ENCODE measurements around the gene MACROD1. TPM values are rescaled to one million over a fixed set of nuclear protein-coding genes. Genes with fewer than 3 reads are reported as not detected.

Gene MACROD1
- total RNA-seq, 5 donors from 2014 or later (not counting 1 experiment from before 2014, with no cell fraction given), result 6.0 to 14.8 (median 10.4) TPM

GRCh38 chr11:64134963-64135362 is 30.9 kb downstream of the MACROD1 start:
- Histone ChIP-seq H3K4me3 (ENCODE audit: control insufficient read depth in 1 of 2, extremely low read depth in 1 of 2, low read length in 1 of 2) (no peak overlapping the region), H3K9me3 (no peaks in the 10 kb centered on the region), H3K27me3 (replicated peaks in 1 of 2; ENCODE audit: control insufficient read depth in 2 of 2, extremely low read depth in 1 of 2, insufficient read depth in 2 of 2, low read length in 1 of 2) (no peaks in the 10 kb centered on the region), H3K36me3 (ENCODE audit: control insufficient read depth in 2 of 2, extremely low read depth in 1 of 2, insufficient read depth in 1 of 2, low read length in 1 of 2) (no peaks in the 10 kb centered on the region), H3K27ac (ENCODE audit: low read length) (no peak overlapping the region), H3K4me1 (ENCODE audit: control insufficient read depth in 1 of 2, extremely low read depth in 1 of 2, insufficient read depth in 2 of 2, low read length in 2 of 2) (peaks cover 0 to 2% of the 10 kb centered on the region in 2 experiments)
- ChIA-PET CTCF (no interaction called here), POLR2A (no interaction called here)
- DNase-seq (no peak), ATAC-seq (replicated peaks in 1 of 4) (no peak)
- Mint-ChIP-seq H3K36me3 (no peaks in the 10 kb centered on the region), H3K4me1 (no peaks in the 10 kb centered on the region), H3K27me3 (no peaks in the 10 kb centered on the region), H3K4me3 (no peak overlapping the region), H3K9me3 (no peaks in the 10 kb centered on the region), H3K27ac (no peak overlapping the region)
- 90% methylated on average over 8 of the region's 8 CpGs for WGBS (ENCODE audit: insufficient coverage)

- no peak overlapping the region for H3K27ac Mint-ChIP-seq
- no peaks in the 10 kb centered on the region for H3K9me3 ChIP-seq
- H3K4me3 ChIP-seq (ENCODE audit: control insufficient read depth in 1 of 2, extremely low read depth in 1 of 2, low read length in 1 of 2), result no peak overlapping the region
- ATAC-seq (replicated peaks in 1 of 4) (no peak), DNase-seq (no peak)
- ChIA-PET POLR2A (no interaction called here), CTCF (interaction anchor here in 1 of 2 donors (0.6 kb wide), 1 partner anchor 416 kb away, joined by 4 read pairs; no protein-coding TSS in a partner anchor)
- H3K27me3 Mint-ChIP-seq, result no peaks in the 10 kb centered on the region
- H3K36me3 Mint-ChIP-seq, result no peaks in the 10 kb centered on the region
- peaks cover 0 to 2% of the 10 kb centered on the region in 2 experiments for H3K4me1 ChIP-seq (ENCODE audit: control insufficient read depth in 1 of 2, extremely low read depth in 1 of 2, insufficient read depth in 2 of 2, low read length in 2 of 2)
- WGBS (ENCODE audit: insufficient coverage), result 93% methylated on average over 17 of the region's 17 CpGs
- no peak overlapping the region for H3K4me3 Mint-ChIP-seq
- no peaks in the 10 kb centered on the region for H3K36me3 ChIP-seq (ENCODE audit: control insufficient read depth in 2 of 2, extremely low read depth in 1 of 2, insufficient read depth in 1 of 2, low read length in 1 of 2)
- H3K9me3 Mint-ChIP-seq, result no peaks in the 10 kb centered on the region
- no peaks in the 10 kb centered on the region for H3K27me3 ChIP-seq (replicated peaks in 1 of 2; ENCODE audit: control insufficient read depth in 2 of 2, extremely low read depth in 1 of 2, insufficient read depth in 2 of 2, low read length in 1 of 2)
- H3K27ac ChIP-seq (ENCODE audit: low read length), result no peak overlapping the region
- H3K4me1 Mint-ChIP-seq, result no peaks in the 10 kb centered on the region
Measured at GRCh38 chr11:64132982-64133705, 32.8 kb downstream of the MACROD1 start.

- Mint-ChIP-seq H3K9me3 (no peaks in the 10 kb centered on the region), H3K27ac (no peak overlapping the region), H3K36me3 (no peaks in the 10 kb centered on the region), H3K27me3 (no peaks in the 10 kb centered on the region), H3K4me1 (no peaks in the 10 kb centered on the region), H3K4me3 (no peak overlapping the region)
- H3K9me3 ChIP-seq, result no peaks in the 10 kb centered on the region
- H3K4me1 ChIP-seq (ENCODE audit: control insufficient read depth in 1 of 2, extremely low read depth in 1 of 2, insufficient read depth in 2 of 2, low read length in 2 of 2), result peaks cover 0 to 2% of the 10 kb centered on the region in 2 experiments
- DNase-seq (no peak), ATAC-seq (replicated peaks in 1 of 4) (no peak)
- H3K4me3 ChIP-seq (ENCODE audit: control insufficient read depth in 1 of 2, extremely low read depth in 1 of 2, low read length in 1 of 2), result no peak overlapping the region
- H3K27ac ChIP-seq (ENCODE audit: low read length), result no peak overlapping the region
- 86% methylated on average over 6 of the region's 13 CpGs for WGBS (ENCODE audit: insufficient coverage)
- no peaks in the 10 kb centered on the region for H3K27me3 ChIP-seq (replicated peaks in 1 of 2; ENCODE audit: control insufficient read depth in 2 of 2, extremely low read depth in 1 of 2, insufficient read depth in 2 of 2, low read length in 1 of 2)
- no peaks in the 10 kb centered on the region for H3K36me3 ChIP-seq (ENCODE audit: control insufficient read depth in 2 of 2, extremely low read depth in 1 of 2, insufficient read depth in 1 of 2, low read length in 1 of 2)
- CTCF ChIA-PET, result no interaction called here
- POLR2A ChIA-PET, result no interaction called here
Measured at GRCh38 chr11:64132191-64132771, 33.6 kb downstream of the MACROD1 start.

GRCh38 chr11:64131683-64132190 is 34.2 kb downstream of the MACROD1 start:
- WGBS (ENCODE audit: insufficient coverage), result 56% methylated on average over 4 of the region's 9 CpGs
- Mint-ChIP-seq H3K4me1 (peaks cover 0 to 2% (median 0%) of the 10 kb centered on the region in 3 donors), H3K27me3 (no peaks in the 10 kb centered on the region), H3K27ac (no peak overlapping the region), H3K4me3 (no peak overlapping the region), H3K36me3 (no peaks in the 10 kb centered on the region), H3K9me3 (no peaks in the 10 kb centered on the region)
- no peaks in the 10 kb centered on the region for H3K27me3 ChIP-seq (replicated peaks in 1 of 2; ENCODE audit: control insufficient read depth in 2 of 2, extremely low read depth in 1 of 2, insufficient read depth in 2 of 2, low read length in 1 of 2)
- H3K9me3 ChIP-seq, result no peaks in the 10 kb centered on the region
- DNase-seq, result no peak
- no peak overlapping the region for H3K27ac ChIP-seq (ENCODE audit: low read length)
- peaks cover 0 to 2% of the 10 kb centered on the region in 2 experiments for H3K4me1 ChIP-seq (ENCODE audit: control insufficient read depth in 1 of 2, extremely low read depth in 1 of 2, insufficient read depth in 2 of 2, low read length in 2 of 2)
- ATAC-seq (replicated peaks in 1 of 4), result no peak
- ChIA-PET CTCF (no interaction called here), POLR2A (no interaction called here)
- no peaks in the 10 kb centered on the region for H3K36me3 ChIP-seq (ENCODE audit: control insufficient read depth in 2 of 2, extremely low read depth in 1 of 2, insufficient read depth in 1 of 2, low read length in 1 of 2)
- no peak overlapping the region for H3K4me3 ChIP-seq (ENCODE audit: control insufficient read depth in 1 of 2, extremely low read depth in 1 of 2, low read length in 1 of 2)

GRCh38 chr11:64130618-64131017 is 35.3 kb downstream of the MACROD1 start:
- Histone ChIP-seq H3K36me3 (ENCODE audit: control insufficient read depth in 2 of 2, extremely low read depth in 1 of 2, insufficient read depth in 1 of 2, low read length in 1 of 2) (no peaks in the 10 kb centered on the region), H3K4me3 (ENCODE audit: control insufficient read depth in 1 of 2, extremely low read depth in 1 of 2, low read length in 1 of 2) (no peak overlapping the region), H3K4me1 (ENCODE audit: control insufficient read depth in 1 of 2, extremely low read depth in 1 of 2, insufficient read depth in 2 of 2, low read length in 2 of 2) (peaks cover 3 to 5% of the 10 kb centered on the region in 2 experiments), H3K27me3 (replicated peaks in 1 of 2; ENCODE audit: control insufficient read depth in 2 of 2, extremely low read depth in 1 of 2, insufficient read depth in 2 of 2, low read length in 1 of 2) (no peaks in the 10 kb centered on the region), H3K27ac (ENCODE audit: low read length) (no peak overlapping the region), H3K9me3 (no peaks in the 10 kb centered on the region)
- no peak for ATAC-seq (replicated peaks in 1 of 4)
- CTCF ChIA-PET, result no interaction called here
- 89% methylated on average over 4 of the region's 13 CpGs for WGBS (ENCODE audit: insufficient coverage)
- POLR2A ChIA-PET, result no interaction called here
- no peak overlapping the region for H3K27ac Mint-ChIP-seq
- H3K9me3 Mint-ChIP-seq, result no peaks in the 10 kb centered on the region
- no peaks in the 10 kb centered on the region for H3K27me3 Mint-ChIP-seq
- no peak for DNase-seq
- H3K36me3 Mint-ChIP-seq, result no peaks in the 10 kb centered on the region
- H3K4me1 Mint-ChIP-seq, result peaks cover 2 to 8% (median 5%) of the 10 kb centered on the region in 3 donors
- H3K4me3 Mint-ChIP-seq, result no peak overlapping the region

- no CpG with 5 or more reads among the region's 8 CpGs for WGBS (ENCODE audit: insufficient coverage)
- ChIA-PET POLR2A (no interaction called here), CTCF (no interaction called here)
- peaks cover 5 to 7% of the 10 kb centered on the region in 2 experiments for H3K4me1 ChIP-seq (ENCODE audit: control insufficient read depth in 1 of 2, extremely low read depth in 1 of 2, insufficient read depth in 2 of 2, low read length in 2 of 2)
- H3K9me3 ChIP-seq, result no peaks in the 10 kb centered on the region
- DNase-seq, result no peak
- H3K9me3 Mint-ChIP-seq, result no peaks in the 10 kb centered on the region
- H3K27me3 ChIP-seq (replicated peaks in 1 of 2; ENCODE audit: control insufficient read depth in 2 of 2, extremely low read depth in 1 of 2, insufficient read depth in 2 of 2, low read length in 1 of 2), result no peaks in the 10 kb centered on the region
- no peaks in the 10 kb centered on the region for H3K36me3 ChIP-seq (ENCODE audit: control insufficient read depth in 2 of 2, extremely low read depth in 1 of 2, insufficient read depth in 1 of 2, low read length in 1 of 2)
- no peak overlapping the region for H3K4me3 Mint-ChIP-seq
- H3K27ac ChIP-seq (ENCODE audit: low read length), result no peak overlapping the region
- no peaks in the 10 kb centered on the region for H3K36me3 Mint-ChIP-seq
- no peak overlapping the region for H3K4me3 ChIP-seq (ENCODE audit: control insufficient read depth in 1 of 2, extremely low read depth in 1 of 2, low read length in 1 of 2)
- H3K4me1 Mint-ChIP-seq, result peaks cover 4 to 15% (median 5%) of the 10 kb centered on the region in 3 donors
- no peak overlapping the region for H3K27ac Mint-ChIP-seq
- no peak for ATAC-seq (replicated peaks in 1 of 4)
- H3K27me3 Mint-ChIP-seq, result no peaks in the 10 kb centered on the region
Measured at GRCh38 chr11:64129403-64129802, 36.5 kb downstream of the MACROD1 start.
